B cell (primary cell): ENCODE data around the gene PDPK1. TPM values are rescaled to one million over a fixed set of nuclear protein-coding genes. Genes with fewer than 3 reads are reported as not detected.
A peak's percentile ranks its signal among the peaks of the same experiment; 100 is the strongest.

Source experiments
- ATAC-seq: fragments of 200-7000 bp; cut with Tn5 transposase; one replicate; pipeline ENCODE4 v1.10.0; 2021; ENCODE audit warnings: low read depth, mild to moderate bottlenecking, moderate number of reproducible peaks, moderate library complexity
- CTCF ChIA-PET: fragments of 350-600 bp; sonication (Branson Sonifier 250); formaldehyde crosslinking; loops from one replicate; lab custom pipeline; 2021; ENCODE audit warnings: antibody characterized with exemption, inconsistent platforms; lab: Charles Lee
- POLR2A ChIA-PET: fragments of 350-600 bp; sonication (Branson Sonifier 250); formaldehyde crosslinking; loops from one replicate; lab custom pipeline; 2021; ENCODE audit warnings: antibody characterized with exemption; lab: Charles Lee
- DNase-seq: peaks from one replicate; pipeline ENCODE4 v3.0.0; 2013
- H2AFZ ChIP-seq: 2 replicates; pipeline ENCODE4 v1.6.1; 2012; ENCODE audit warnings: mild to moderate bottlenecking, low read depth, low read length; ENCODE audit not compliant: insufficient read depth, poor library complexity, severe bottlenecking
- H3K27ac ChIP-seq, 2 donors: 1 replicate in 1 of 2; 2 replicates in 1 of 2; pipeline ENCODE4 v1.5.1; 2012 to 2013; ENCODE audit warnings: low read length in 2 of 2, mild to moderate bottlenecking in 2 of 2, moderate library complexity in 1 of 2
- H3K27me3 ChIP-seq, 4 experiments: fragments of 200-600 bp in 1 of 4; sonication (generic) in 1 of 4; replicated peaks in 1 of 4; 1 replicate in 2 of 4; 2 replicates in 2 of 4; pipeline versions ENCODE4 v1.6.1 to v1.7.0; 2013 to 2016; ENCODE audit warnings: low read length in 3 of 4, mild to moderate bottlenecking in 2 of 4, mixed read lengths in 1 of 4, moderate library complexity in 1 of 4; ENCODE audit not compliant: insufficient read depth in 4 of 4, control insufficient read depth in 3 of 4; ENCODE audit errors: control extremely low read depth in 1 of 4
- H3K36me3 ChIP-seq, 2 experiments: replicated peaks in 1 of 2; 1 replicate in 1 of 2; 2 replicates in 1 of 2; pipeline versions ENCODE4 v1.6.1 to v1.7.1; 2013; ENCODE audit warnings: low read length in 1 of 2; ENCODE audit not compliant: insufficient read depth in 2 of 2, control insufficient read depth in 1 of 2; ENCODE audit errors: control extremely low read depth in 1 of 2, extremely low read depth in 1 of 2
- H3K4me1 ChIP-seq, 2 donors: fragments of 200-600 bp in 1 of 2; sonication (generic) in 1 of 2; 1 replicate in 1 of 2; 2 replicates in 1 of 2; pipeline versions ENCODE4 v1.5.1 to v1.6.1; 2013 to 2017; ENCODE audit warnings: low read length in 2 of 2; ENCODE audit not compliant: control insufficient read depth in 2 of 2, insufficient read depth in 2 of 2
- H3K4me2 ChIP-seq: replicated peaks from 2 replicates; pipeline ENCODE3; 2012; ENCODE audit warnings: mild to moderate bottlenecking, low read depth, low read length; ENCODE audit not compliant: poor library complexity, severe bottlenecking
- H3K4me3 ChIP-seq, 5 experiments: fragments of 200-600 bp in 1 of 5; sonication (generic) in 1 of 5; 1 replicate in 3 of 5; 2 replicates in 2 of 5; pipeline versions ENCODE4 v1.5.1 to v1.7.0; 2011 to 2016; ENCODE audit warnings: low read length in 4 of 5, mild to moderate bottlenecking in 4 of 5, low read depth in 2 of 5, control low read depth in 1 of 5, moderate library complexity in 1 of 5; ENCODE audit not compliant: insufficient read depth in 1 of 5; ENCODE audit errors: control extremely low read depth in 1 of 5, extremely low read depth in 1 of 5
- H3K79me2 ChIP-seq: fragments of 200-600 bp; sonication (generic); one replicate; pipeline ENCODE4 v1.6.0; 2016; ENCODE audit warnings: low read length; ENCODE audit not compliant: control insufficient read depth, insufficient read depth
- H3K9ac ChIP-seq: fragments of 200-600 bp; sonication (generic); 2 replicates; pipeline ENCODE4 v1.6.1; 2017; ENCODE audit warnings: mild to moderate bottlenecking, low read length, moderate library complexity
- H3K9me3 ChIP-seq, 3 donors: one replicate each; pipeline versions ENCODE4 v1.6.1 to v1.7.1; 2013; ENCODE audit warnings: low read length in 2 of 3; ENCODE audit not compliant: control insufficient read depth in 2 of 3, insufficient read depth in 1 of 3; ENCODE audit errors: control extremely low read depth in 1 of 3
- H4K20me1 ChIP-seq: 2 replicates; pipeline ENCODE4 v1.6.0; 2012; ENCODE audit warnings: mild to moderate bottlenecking, low read length; ENCODE audit not compliant: insufficient read depth, control insufficient read depth, poor library complexity, severe bottlenecking
- H3K27ac Mint-ChIP-seq: one replicate; pipeline ENCODE4 v1.8.0; 2021; ENCODE audit warnings: mixed read lengths
- H3K27me3 Mint-ChIP-seq: one replicate; pipeline ENCODE4 v1.8.0; 2021; ENCODE audit warnings: mixed read lengths
- H3K4me1 Mint-ChIP-seq: one replicate; pipeline ENCODE4 v1.8.0; 2021; ENCODE audit warnings: mixed read lengths
- H3K4me3 Mint-ChIP-seq: one replicate; pipeline ENCODE4 v1.8.0; 2021; ENCODE audit warnings: mixed read lengths
- H3K9me3 Mint-ChIP-seq: one replicate; pipeline ENCODE4 v1.8.0; 2022; ENCODE audit warnings: mixed read lengths; ENCODE audit not compliant: insufficient read depth
- EZH2 ChIP-seq: IDR thresholded peaks from 2 replicates; pipeline ENCODE4 v1.6.1; 2012; ENCODE audit warnings: borderline replicate concordance, low read depth, mild to moderate bottlenecking, moderate library complexity, low read length; ENCODE audit not compliant: insufficient read depth, poor library complexity, severe bottlenecking
- WGBS: methylation state at CpG from one replicate; pipeline ENCODE4 v1.1.5; 2013; ENCODE audit warnings: missing lambda C conversion rate; ENCODE audit not compliant: insufficient coverage; 5-methylcytosine and 5-hydroxymethylcytosine counted together
- intact Hi-C: fragments of 100-400 bp; cut with micrococcal nuclease; formaldehyde crosslinking; loops from one replicate; pipeline ENCODE4 v1.10.0; 2022
- polyA plus RNA-seq: library from polyadenylated mRNA; depleted of rRNA; stranded (reverse); fragments of >200 nt; gene quantifications from 2 replicates; pipeline ENCODE4 v1.2.3, GENCODE V29; 2012
- total RNA-seq, 2 donors: library from RNA; stranded (reverse); fragments of 120-200 nt in 1 of 2; gene quantifications; 1 replicate in 1 of 2; 2 replicates in 1 of 2; pipeline versions ENCODE4 v1.2.3 to v1.2.4, GENCODE V29; 2013 to 2022
- TF ChIP-seq, protein P1 (sequence below): fragments of 200-600 bp; IDR thresholded peaks from one replicate; pipeline ENCODE4 v1.8.0; 2022; ENCODE audit warnings: antibody characterized with exemption, mild to moderate bottlenecking

Gene PDPK1
- total and polyA plus RNA-seq, 2 donors (not counting 1 experiment from before 2014, with no cell fraction given), result 32.5 to 84.1 TPM

GRCh38 chr16:2517954-2518605 lies 19.7 kb upstream of the PDPK1 start:
- Histone ChIP-seq H3K27ac (peak overlapping the region in 1 of 2 donors; percentile 93), H3K79me2 (peaks cover 78% of the 10 kb centered on the region), H3K4me3 (no peak overlapping the region), H3K4me2 (peak overlapping the region; percentile 35), H3K9ac (no peak overlapping the region), H3K4me1 (peaks cover 59 to 67% of the 10 kb centered on the region in 2 donors), H4K20me1 (peaks cover 59% of the 10 kb centered on the region), H3K9me3 (peaks cover 0 to 3% (median 0%) of the 10 kb centered on the region in 3 donors), H3K36me3 (peaks cover 0 to 29% of the 10 kb centered on the region in 2 experiments), H3K27me3 (no peaks in the 10 kb centered on the region), H2AFZ (no peak overlapping the region)
- WGBS, result 94% methylated on average over 12 of the region's 12 CpGs
- Mint-ChIP-seq H3K27ac (peak overlapping the region; percentile 93), H3K27me3 (no peaks in the 10 kb centered on the region), H3K4me3 (peak overlapping the region; percentile 13), H3K4me1 (peaks cover 65% of the 10 kb centered on the region), H3K9me3 (no peaks in the 10 kb centered on the region)
- intact Hi-C loops, result no loop called here
- ChIA-PET CTCF (interaction anchor here (1.6 kb wide), 1 partner anchor 11 kb away, joined by 5 read pairs; no protein-coding TSS in a partner anchor), POLR2A (interaction anchor here (1.1 kb wide), 1 partner anchor 14 kb away, joined by 8 read pairs; no protein-coding TSS in a partner anchor)
- no peak for DNase-seq
- TF ChIP-seq EZH2, result no peak
- TF ChIP-seq, protein P1, sequence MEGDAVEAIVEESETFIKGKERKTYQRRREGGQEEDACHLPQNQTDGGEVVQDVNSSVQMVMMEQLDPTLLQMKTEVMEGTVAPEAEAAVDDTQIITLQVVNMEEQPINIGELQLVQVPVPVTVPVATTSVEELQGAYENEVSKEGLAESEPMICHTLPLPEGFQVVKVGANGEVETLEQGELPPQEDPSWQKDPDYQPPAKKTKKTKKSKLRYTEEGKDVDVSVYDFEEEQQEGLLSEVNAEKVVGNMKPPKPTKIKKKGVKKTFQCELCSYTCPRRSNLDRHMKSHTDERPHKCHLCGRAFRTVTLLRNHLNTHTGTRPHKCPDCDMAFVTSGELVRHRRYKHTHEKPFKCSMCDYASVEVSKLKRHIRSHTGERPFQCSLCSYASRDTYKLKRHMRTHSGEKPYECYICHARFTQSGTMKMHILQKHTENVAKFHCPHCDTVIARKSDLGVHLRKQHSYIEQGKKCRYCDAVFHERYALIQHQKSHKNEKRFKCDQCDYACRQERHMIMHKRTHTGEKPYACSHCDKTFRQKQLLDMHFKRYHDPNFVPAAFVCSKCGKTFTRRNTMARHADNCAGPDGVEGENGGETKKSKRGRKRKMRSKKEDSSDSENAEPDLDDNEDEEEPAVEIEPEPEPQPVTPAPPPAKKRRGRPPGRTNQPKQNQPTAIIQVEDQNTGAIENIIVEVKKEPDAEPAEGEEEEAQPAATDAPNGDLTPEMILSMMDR, result no peak
- no peak for ATAC-seq
